Brain pericyte (primary cell): ENCODE results near the gene PGAP1.
"Not testable (repeated sequence)": the region's sequence is repeated elsewhere in the genome, so short reads cannot be mapped to it uniquely, and the experiment has no call there.

Experiments used
- DNase-seq: peaks from one replicate; pipeline ENCODE4 v3.0.0-alpha.2; 2012; ENCODE audit warnings: low read depth, low spot score

The PGAP1 gene

GRCh38 chr2:196949116-196949515 is 22.6 kb upstream of the PGAP1 start:
- DNase-seq: no peak

- no peak for DNase-seq
These were observed 18.1 kb upstream of the PGAP1 start for GRCh38 chr2:196944570-196944969.

GRCh38 chr2:196941398-196942078 is 15.0 kb upstream of the PGAP1 start:
- DNase-seq: no peak

GRCh38 chr2:196939371-196939770 is 12.9 kb upstream of the PGAP1 start:
- no peak for DNase-seq

- no peak for DNase-seq
These were observed 8.9 kb upstream of the PGAP1 start for GRCh38 chr2:196935432-196935831.

- no peak for DNase-seq
These were observed 8.2 kb upstream of the PGAP1 start for GRCh38 chr2:196934672-196935071.

- DNase-seq: no peak
These were observed 5.0 kb upstream of the PGAP1 start for GRCh38 chr2:196931555-196931954.

- DNase-seq: no peak
These were observed 1.1 kb upstream of the PGAP1 start for GRCh38 chr2:196927376-196928225.

- DNase-seq: no peak
These were observed 542 bp downstream of the PGAP1 start for GRCh38 chr2:196925768-196926561.

GRCh38 chr2:196925051-196925767 is 1.3 kb downstream of the PGAP1 start:
- DNase-seq: no peak

- DNase-seq: no peak
These were observed 2.5 kb downstream of the PGAP1 start for GRCh38 chr2:196924051-196924450.

- DNase-seq: no peak
These were observed 7.6 kb downstream of the PGAP1 start for GRCh38 chr2:196918927-196919326.

GRCh38 chr2:196917802-196918201 is 8.7 kb downstream of the PGAP1 start:
- DNase-seq: no peak

GRCh38 chr2:196915507-196916189 is 10.9 kb downstream of the PGAP1 start:
- no peak for DNase-seq

- no peak for DNase-seq
These were observed 11.5 kb downstream of the PGAP1 start for GRCh38 chr2:196914867-196915460.

- no peak for DNase-seq
These were observed 12.8 kb downstream of the PGAP1 start for GRCh38 chr2:196913691-196914090.

GRCh38 chr2:196905365-196905764 is 21.1 kb downstream of the PGAP1 start:
- DNase-seq: not testable (repeated sequence)

GRCh38 chr2:196902828-196903227 is 23.7 kb downstream of the PGAP1 start:
- DNase-seq: no peak

GRCh38 chr2:196900843-196901242 is 25.7 kb downstream of the PGAP1 start:
- no peak for DNase-seq

GRCh38 chr2:196899976-196900375 is 26.5 kb downstream of the PGAP1 start:
- DNase-seq: no peak

GRCh38 chr2:196891136-196891535 is 35.4 kb downstream of the PGAP1 start:
- no peak for DNase-seq
